PC-9 (cell line): ENCODE data around the gene ADGRV1. TPM values are rescaled to one million over a fixed set of nuclear protein-coding genes. Genes with fewer than 3 reads are reported as not detected.
"Not testable (repeated sequence)": the region's sequence is repeated elsewhere in the genome, so short reads cannot be mapped to it uniquely, and the experiment has no call there.

Experiments used
- BruUV-seq: library from RNA; stranded (reverse); fragments of 400-500 nt; replicated peaks from 2 replicates; lab custom pipeline; 2021; lab: Mats Ljungman, UMichigan
- CTCF ChIA-PET: fragments of 300-600 bp; sonication (Branson Sonifier 250); formaldehyde crosslinking; loops from one replicate; lab custom pipeline; 2022; ENCODE audit warnings: antibody characterized with exemption; lab: Charles Lee
- POLR2A ChIA-PET: fragments of 300-600 bp; sonication (Branson Sonifier 250); formaldehyde crosslinking; loops from one replicate; lab custom pipeline; 2022; ENCODE audit warnings: antibody characterized with exemption; ENCODE audit not compliant: unreplicated experiment; lab: Charles Lee
- DNase-seq, 2 experiments: peaks; one replicate each; pipeline versions ENCODE4 v3.0.0 to v3.0.0-alpha.2; 2015 to 2022; ENCODE audit warnings: mixed read lengths in 1 of 2
- H2AFZ ChIP-seq: fragments of 200-600 bp; sonication (generic); 2 replicates; pipeline ENCODE4 v1.8.1; 2017; ENCODE audit warnings: antibody characterized with exemption
- H3F3A ChIP-seq: fragments of 200-600 bp; sonication (generic); 2 replicates; pipeline ENCODE4 v1.8.1; 2017; ENCODE audit warnings: antibody characterized with exemption, mild to moderate bottlenecking, low read depth; ENCODE audit not compliant: insufficient read depth
- H3K27ac ChIP-seq: fragments of 200-600 bp; sonication (generic); 2 replicates; pipeline ENCODE4 v1.6.1; 2016; ENCODE audit warnings: mixed run types
- H3K27me3 ChIP-seq: fragments of 200-600 bp; sonication (generic); 2 replicates; pipeline ENCODE4 v1.6.1; 2016; ENCODE audit warnings: low read depth, mixed run types; ENCODE audit not compliant: insufficient read depth
- H3K36me3 ChIP-seq: fragments of 200-600 bp; sonication (generic); 2 replicates; pipeline ENCODE4 v1.6.1; 2016; ENCODE audit warnings: low read depth, mixed run types
- H3K4me1 ChIP-seq: fragments of 200-600 bp; sonication (generic); replicated peaks from 2 replicates; pipeline ENCODE4 v1.6.1; 2016; ENCODE audit warnings: mixed run types; ENCODE audit not compliant: insufficient read depth
- H3K4me2 ChIP-seq: fragments of 200-600 bp; sonication (generic); 2 replicates; pipeline ENCODE4 v1.6.1; 2017; ENCODE audit warnings: mixed run types
- H3K4me3 ChIP-seq: fragments of 200-600 bp; sonication (generic); 2 replicates; pipeline ENCODE4 v1.6.1; 2016; ENCODE audit warnings: mixed run types
- H3K79me2 ChIP-seq: fragments of 200-600 bp; sonication (generic); 2 replicates; pipeline ENCODE4 v1.6.1; 2017; ENCODE audit warnings: low read depth, mixed run types
- H3K9me2 ChIP-seq: fragments of 200-600 bp; sonication (generic); 2 replicates; pipeline ENCODE4 v1.8.1; 2017; ENCODE audit warnings: mild to moderate bottlenecking; ENCODE audit not compliant: insufficient read depth
- H3K9me3 ChIP-seq: fragments of 200-600 bp; sonication (generic); 2 replicates; pipeline ENCODE4 v1.8.1; 2016; ENCODE audit warnings: low read depth; ENCODE audit not compliant: insufficient read depth
- H4K20me1 ChIP-seq: fragments of 200-600 bp; sonication (generic); 2 replicates; pipeline ENCODE4 v1.8.1; 2017; ENCODE audit not compliant: insufficient read depth
- EZH2 ChIP-seq: fragments of 200-600 bp; sonication (generic); IDR thresholded peaks from 2 replicates; pipeline ENCODE4 v1.8.0; 2017; ENCODE audit warnings: antibody characterized with exemption, low read depth
- intact Hi-C: fragments of 100-400 bp; cut with micrococcal nuclease; formaldehyde crosslinking; loops from one replicate; pipeline ENCODE4 v1.10.0; 2022; ENCODE audit not compliant: unreplicated experiment
- total RNA-seq: library from RNA; stranded (reverse); gene quantifications from 2 replicates; pipeline ENCODE4 v1.2.3, GENCODE V29; 2021
- TF ChIP-seq, protein P1 (sequence below): fragments of 200-600 bp; sonication (generic); conservative IDR thresholded peaks from 2 replicates; pipeline ENCODE4 v1.6.1; 2017; ENCODE audit warnings: mixed run types, antibody characterized with exemption, mild to moderate bottlenecking, moderate library complexity

ADGRV1 gene
- total RNA-seq, 1 experiment from 2014 or later: 1.0 TPM

DNA sequence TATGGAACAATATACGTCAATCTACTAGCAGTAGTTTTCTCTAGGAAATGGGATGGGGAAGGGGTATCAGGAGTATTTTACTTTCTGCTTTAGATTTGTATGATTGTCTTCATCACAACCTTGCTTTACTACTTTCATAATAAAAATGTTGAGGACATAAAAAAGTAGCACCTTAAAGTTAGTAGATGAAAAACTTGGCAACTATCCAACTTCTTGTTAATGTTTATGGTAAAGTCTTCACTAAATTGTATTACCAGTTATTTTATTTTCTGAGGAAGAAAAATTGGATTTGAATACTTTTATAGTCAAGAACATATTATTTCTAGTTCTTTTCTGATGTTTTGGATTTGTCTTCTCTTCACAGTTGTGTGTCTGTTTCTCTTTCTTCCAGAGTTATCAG, 452.4 kb downstream of the ADGRV1 start:
- Histone ChIP-seq H3K27me3 (no peaks in the 10 kb centered on the region), H3K9me3 (no peaks in the 10 kb centered on the region), H3K27ac (no peak overlapping the region), H3F3A (no peaks in the 10 kb centered on the region), H3K4me1 (no peaks in the 10 kb centered on the region), H3K79me2 (no peaks in the 10 kb centered on the region), H4K20me1 (no peaks in the 10 kb centered on the region), H3K36me3 (no peaks in the 10 kb centered on the region), H3K4me3 (no peak overlapping the region), H3K9me2 (no peaks in the 10 kb centered on the region), H3K4me2 (no peak overlapping the region), H2AFZ (no peak overlapping the region)
- ChIA-PET CTCF (no interaction called here), POLR2A (no interaction called here)
- intact Hi-C loops: no loop called here
- TF ChIP-seq, protein P1, sequence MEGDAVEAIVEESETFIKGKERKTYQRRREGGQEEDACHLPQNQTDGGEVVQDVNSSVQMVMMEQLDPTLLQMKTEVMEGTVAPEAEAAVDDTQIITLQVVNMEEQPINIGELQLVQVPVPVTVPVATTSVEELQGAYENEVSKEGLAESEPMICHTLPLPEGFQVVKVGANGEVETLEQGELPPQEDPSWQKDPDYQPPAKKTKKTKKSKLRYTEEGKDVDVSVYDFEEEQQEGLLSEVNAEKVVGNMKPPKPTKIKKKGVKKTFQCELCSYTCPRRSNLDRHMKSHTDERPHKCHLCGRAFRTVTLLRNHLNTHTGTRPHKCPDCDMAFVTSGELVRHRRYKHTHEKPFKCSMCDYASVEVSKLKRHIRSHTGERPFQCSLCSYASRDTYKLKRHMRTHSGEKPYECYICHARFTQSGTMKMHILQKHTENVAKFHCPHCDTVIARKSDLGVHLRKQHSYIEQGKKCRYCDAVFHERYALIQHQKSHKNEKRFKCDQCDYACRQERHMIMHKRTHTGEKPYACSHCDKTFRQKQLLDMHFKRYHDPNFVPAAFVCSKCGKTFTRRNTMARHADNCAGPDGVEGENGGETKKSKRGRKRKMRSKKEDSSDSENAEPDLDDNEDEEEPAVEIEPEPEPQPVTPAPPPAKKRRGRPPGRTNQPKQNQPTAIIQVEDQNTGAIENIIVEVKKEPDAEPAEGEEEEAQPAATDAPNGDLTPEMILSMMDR: no peak
- no peak for DNase-seq
- no TSS peak for BruUV-seq

- DNase-seq, H2AFZ ChIP-seq, H3K4me1 ChIP-seq, H4K20me1 ChIP-seq, H3F3A ChIP-seq, H3K4me2 ChIP-seq, intact Hi-C loops, CTCF ChIA-PET, BruUV-seq, H3K36me3 ChIP-seq, H3K9me2 ChIP-seq, H3K27ac ChIP-seq, POLR2A ChIA-PET, H3K9me3 ChIP-seq, H3K79me2 ChIP-seq, H3K4me3 ChIP-seq, H3K27me3 ChIP-seq: not testable (repeated sequence)
These were observed 454.3 kb downstream of the ADGRV1 start for GRCh38 chr5:91012867-91013266.

DNA sequence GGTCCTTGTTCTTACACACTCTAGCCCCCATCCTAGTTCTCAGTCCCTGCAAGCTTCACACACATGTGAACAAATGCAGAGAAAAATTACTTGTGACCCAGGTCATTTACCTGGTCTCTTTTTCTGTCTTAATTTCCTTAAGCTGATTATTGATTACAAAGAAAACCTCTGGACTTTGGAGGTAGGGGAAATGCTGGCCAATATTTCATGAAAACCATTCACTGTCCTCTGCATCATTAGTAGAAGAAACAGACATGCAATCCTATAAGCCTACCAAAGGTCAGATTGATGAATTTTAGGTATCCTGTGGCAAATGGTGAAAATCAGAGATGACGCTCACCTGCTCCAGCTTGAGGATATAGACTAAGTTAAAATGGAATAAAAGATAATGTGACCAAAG, 457.7 kb downstream of the ADGRV1 start:
- Histone ChIP-seq H3K4me1 (no peaks in the 10 kb centered on the region), H4K20me1 (no peaks in the 10 kb centered on the region), H3K4me2 (no peak overlapping the region), H3K9me2 (no peaks in the 10 kb centered on the region), H3K36me3 (no peaks in the 10 kb centered on the region), H3F3A (no peaks in the 10 kb centered on the region), H3K79me2 (no peaks in the 10 kb centered on the region), H3K27ac (no peak overlapping the region), H3K27me3 (no peaks in the 10 kb centered on the region), H3K9me3 (no peaks in the 10 kb centered on the region), H3K4me3 (no peak overlapping the region), H2AFZ (no peak overlapping the region)
- no TSS peak for BruUV-seq
- no peak for TF ChIP-seq EZH2
- TF ChIP-seq, protein P1: no peak
- CTCF ChIA-PET: no interaction called here
- POLR2A ChIA-PET: no interaction called here
- intact Hi-C loops: no loop called here
- no peak for DNase-seq

DNA sequence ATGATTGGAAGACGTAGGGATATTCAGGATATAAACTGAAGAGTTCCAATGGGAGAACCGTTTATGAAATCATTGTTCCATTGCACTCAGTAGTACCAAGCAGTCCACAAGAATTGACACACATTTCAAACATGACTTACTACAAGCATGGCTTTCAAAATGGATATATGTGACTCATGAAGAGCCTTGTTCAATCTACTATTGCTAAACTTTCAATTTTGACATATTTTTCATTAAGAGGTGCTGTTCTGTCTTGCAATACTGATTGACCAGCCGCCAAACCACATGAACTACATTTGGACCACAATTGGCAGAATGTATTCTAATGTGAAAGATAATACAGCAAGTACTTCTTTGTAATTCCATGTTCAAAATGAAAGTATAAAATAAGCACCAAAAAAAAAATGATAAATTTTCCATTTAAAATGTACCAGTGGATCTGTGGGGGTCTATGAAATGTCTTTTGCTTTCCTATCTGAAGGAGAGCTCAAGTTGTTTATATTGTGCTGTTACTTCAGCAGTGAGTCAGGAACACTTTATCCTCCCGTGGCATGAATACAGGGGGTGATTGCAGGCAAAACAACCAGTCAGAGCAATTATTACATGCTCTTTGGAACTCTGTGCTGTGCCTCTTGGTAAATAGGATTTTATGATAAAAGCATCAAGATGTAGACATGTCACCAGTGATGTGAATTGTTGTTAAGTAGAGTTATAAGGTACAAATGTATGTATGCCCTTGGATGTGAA, 458.5 kb downstream of the ADGRV1 start:
- Histone ChIP-seq H4K20me1 (no peaks in the 10 kb centered on the region), H3K4me2 (no peak overlapping the region), H3K4me3 (no peak overlapping the region), H3K9me2 (no peaks in the 10 kb centered on the region), H3K9me3 (no peaks in the 10 kb centered on the region), H3K79me2 (no peaks in the 10 kb centered on the region), H3K4me1 (no peaks in the 10 kb centered on the region), H3F3A (no peaks in the 10 kb centered on the region), H3K36me3 (no peaks in the 10 kb centered on the region), H3K27me3 (no peaks in the 10 kb centered on the region), H2AFZ (no peak overlapping the region), H3K27ac (no peak overlapping the region)
- ChIA-PET POLR2A (no interaction called here), CTCF (no interaction called here)
- DNase-seq: no peak
- intact Hi-C loops: no loop called here
- TF ChIP-seq EZH2: no peak
- TF ChIP-seq, protein P1: no peak
- no TSS peak for BruUV-seq
